ENCODE measurements around the gene TNPO1. TPM values are rescaled to one million over a fixed set of nuclear protein-coding genes. Genes with fewer than 3 reads are reported as not detected.

The TNPO1 gene
- total and polyA plus RNA-seq, 2 of the 13 experiments (the other 11 are each of a cell fraction or from before 2014, with no cell fraction given) = 26.7 to 123 TPM

DNA sequence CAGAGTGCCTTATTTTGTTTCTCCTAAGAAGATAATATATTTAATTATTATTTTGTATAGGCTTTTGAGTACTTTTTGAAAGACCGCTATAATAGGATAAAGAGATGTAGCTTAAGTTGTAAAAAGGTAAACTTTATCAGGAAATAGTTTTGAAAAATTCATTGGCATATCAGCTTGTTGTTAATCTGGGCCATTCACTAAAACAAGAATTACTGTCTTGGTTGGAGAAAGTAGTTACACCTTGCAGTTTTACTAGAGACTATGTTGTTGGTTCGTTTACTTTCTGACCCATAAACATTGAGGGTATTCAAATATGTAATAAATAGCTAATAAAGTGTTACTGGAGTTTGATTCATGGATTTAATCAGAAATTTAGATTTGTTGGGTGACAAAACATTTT is 33.7 kb downstream of the TNPO1 start:
- no TSS peak for BruUV-seq (replicated peaks)
- H3K4me1 ChIP-seq (ENCODE audit: insufficient read depth, low read length) = peaks cover 45% of the 10 kb centered on the region
- WGBS (ENCODE audit: low lambda C conversion rate) = 63% methylated on average over 2 of the region's 2 CpGs

DNA sequence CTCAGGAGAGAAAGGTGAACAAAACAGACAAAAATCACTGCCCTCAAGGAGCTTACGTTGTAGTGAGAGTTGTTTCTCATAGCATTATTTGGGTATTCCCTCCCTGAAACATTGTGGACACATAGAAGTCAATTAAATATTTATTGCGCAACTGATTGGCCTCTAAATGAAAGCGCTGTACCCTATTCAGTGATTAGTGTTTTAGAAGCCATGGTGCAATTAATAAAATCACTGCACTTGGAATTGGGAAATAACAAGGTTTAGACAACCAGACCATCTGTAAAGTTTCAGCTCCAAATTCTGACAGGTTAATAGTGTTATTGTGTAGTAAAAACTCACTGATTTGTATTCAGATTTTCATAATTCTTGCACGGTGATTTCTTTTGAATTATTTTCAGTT is 35.9 kb downstream of the TNPO1 start:
- Histone ChIP-seq H2AFZ (ENCODE audit: low read length) (no peak overlapping the region), H3K27ac (ENCODE audit: extremely low read length, insufficient read depth, low read length) (no peak overlapping the region), H3K4me1 (ENCODE audit: insufficient read depth, low read length) (peaks cover 40% of the 10 kb centered on the region), H3K27me3 (ENCODE audit: control insufficient read depth in 1 of 2, insufficient read depth in 2 of 2, low read length in 2 of 2) (no peaks in the 10 kb centered on the region; a peak in 1 of 5 replicates), H4K20me1 (ENCODE audit: insufficient read depth, low read length) (peaks cover 47% of the 10 kb centered on the region), H3K4me3 (replicated peaks in 1 of 3; ENCODE audit: insufficient read depth in 1 of 3, low read depth in 2 of 3, low read length in 3 of 3) (no peak overlapping the region), H3K36me3 (replicated peaks in 1 of 2; ENCODE audit: control insufficient read depth in 1 of 2, insufficient read depth in 2 of 2, low read length in 2 of 2) (peaks cover 9 to 36% of the 10 kb centered on the region in 2 experiments), H3K79me2 (ENCODE audit: insufficient read depth, low read length) (peaks cover 84% of the 10 kb centered on the region), H3K9me3 (ENCODE audit: low read length) (no peaks in the 10 kb centered on the region), H3K4me2 (ENCODE audit: low read depth, low read length) (peak overlapping the region; percentile 6; the same call in 1 of the 2 replicates), H3K9ac (ENCODE audit: insufficient read depth, low read depth, low read length) (no peak overlapping the region)
- in situ Hi-C loops (cut with HindIII; ENCODE audit: extremely low pct_ligation_motif_present, low pct_unique_long_range_greater_than_20kb) (no loop called here), intact Hi-C loops (cut with micrococcal nuclease; ENCODE audit: unreplicated experiment) (no loop called here)
- no peak for DNase-seq (ENCODE audit: low spot score)
- CTCF ChIA-PET (ENCODE audit: low intra/inter-chr PET ratio, low total read pairs) = no interaction called here
- BruUV-seq (replicated peaks) = no TSS peak
- no peak for TF ChIP-seq PCBP2 (optimal IDR thresholded peaks at IDR 0.05; ENCODE audit: low read depth, low read length, poor library complexity, severe bottlenecking)
- TF ChIP-seq CEBPG (CRISPR knock-in tag; IDR thresholded peaks at IDR 0.05) = peak; percentile 54
- TF ChIP-seq TOE1 (CRISPR knock-in tag; IDR thresholded peaks at IDR 0.05) = no peak
- TF ChIP-seq ZNF703 (CRISPR knock-in tag; IDR thresholded peaks at IDR 0.05; ENCODE audit: borderline replicate concordance) = no peak
- TF ChIP-seq CEBPB (IDR thresholded peaks at IDR 0.05; ENCODE audit: borderline replicate concordance, low read depth, low read length) = peak; percentile 92
- TF ChIP-seq KLF12 (CRISPR knock-in tag; IDR thresholded peaks at IDR 0.05; ENCODE audit: borderline replicate concordance) = no peak
- no peak for TF ChIP-seq KLF16 (CRISPR knock-in tag; IDR thresholded peaks at IDR 0.05)
- TF ChIP-seq, protein P1, sequence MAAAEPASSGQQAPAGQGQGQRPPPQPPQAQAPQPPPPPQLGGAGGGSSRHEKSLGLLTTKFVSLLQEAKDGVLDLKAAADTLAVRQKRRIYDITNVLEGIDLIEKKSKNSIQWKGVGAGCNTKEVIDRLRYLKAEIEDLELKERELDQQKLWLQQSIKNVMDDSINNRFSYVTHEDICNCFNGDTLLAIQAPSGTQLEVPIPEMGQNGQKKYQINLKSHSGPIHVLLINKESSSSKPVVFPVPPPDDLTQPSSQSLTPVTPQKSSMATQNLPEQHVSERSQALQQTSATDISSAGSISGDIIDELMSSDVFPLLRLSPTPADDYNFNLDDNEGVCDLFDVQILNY (CRISPR knock-in tag; conservative IDR thresholded peaks at IDR 0.05) = no peak
- TF ChIP-seq SMC3 (IDR thresholded peaks at IDR 0.05; ENCODE audit: low read length) = peak; percentile 5; the same call in 1 of the 2 replicates
- POLR2A ChIA-PET = no interaction called here
- FAIRE-seq = no peak
- WGBS (ENCODE audit: low lambda C conversion rate) = 97% methylated on average over 4 of the region's 4 CpGs
- ATAC-seq = no peak

More for the DNA sequence above, 33.7 kb downstream of the TNPO1 start:
- Histone ChIP-seq H3K4me3 (replicated peaks in 1 of 3; ENCODE audit: insufficient read depth in 1 of 3, low read depth in 2 of 3, low read length in 3 of 3) (peak overlapping the region; percentile 93 to 99 (median 93); a peak in 5 of 6 replicates), H3K9me3 (ENCODE audit: low read length) (no peaks in the 10 kb centered on the region), H3K4me2 (ENCODE audit: low read depth, low read length) (peak overlapping the region; percentile 84), H3K27me3 (ENCODE audit: control insufficient read depth in 1 of 2, insufficient read depth in 2 of 2, low read length in 2 of 2) (no peaks in the 10 kb centered on the region; a peak in 1 of 5 replicates), H4K20me1 (ENCODE audit: insufficient read depth, low read length) (peaks cover 42% of the 10 kb centered on the region), H3K79me2 (ENCODE audit: insufficient read depth, low read length) (peaks cover 72% of the 10 kb centered on the region), H3K9ac (ENCODE audit: insufficient read depth, low read depth, low read length) (peak overlapping the region; percentile 94), H3K36me3 (replicated peaks in 1 of 2; ENCODE audit: control insufficient read depth in 1 of 2, insufficient read depth in 2 of 2, low read length in 2 of 2) (peaks cover 2 to 20% of the 10 kb centered on the region in 2 experiments), H3K27ac (ENCODE audit: extremely low read length, insufficient read depth, low read length) (no peak overlapping the region), H2AFZ (ENCODE audit: low read length) (no peak overlapping the region)
- intact Hi-C loops (cut with micrococcal nuclease; ENCODE audit: unreplicated experiment) (no loop called here), in situ Hi-C loops (cut with HindIII; ENCODE audit: extremely low pct_ligation_motif_present, low pct_unique_long_range_greater_than_20kb) (no loop called here)
- FAIRE-seq (no peak), ATAC-seq (no peak), DNase-seq (ENCODE audit: low spot score) (no peak)
- TF ChIP-seq, protein P2, sequence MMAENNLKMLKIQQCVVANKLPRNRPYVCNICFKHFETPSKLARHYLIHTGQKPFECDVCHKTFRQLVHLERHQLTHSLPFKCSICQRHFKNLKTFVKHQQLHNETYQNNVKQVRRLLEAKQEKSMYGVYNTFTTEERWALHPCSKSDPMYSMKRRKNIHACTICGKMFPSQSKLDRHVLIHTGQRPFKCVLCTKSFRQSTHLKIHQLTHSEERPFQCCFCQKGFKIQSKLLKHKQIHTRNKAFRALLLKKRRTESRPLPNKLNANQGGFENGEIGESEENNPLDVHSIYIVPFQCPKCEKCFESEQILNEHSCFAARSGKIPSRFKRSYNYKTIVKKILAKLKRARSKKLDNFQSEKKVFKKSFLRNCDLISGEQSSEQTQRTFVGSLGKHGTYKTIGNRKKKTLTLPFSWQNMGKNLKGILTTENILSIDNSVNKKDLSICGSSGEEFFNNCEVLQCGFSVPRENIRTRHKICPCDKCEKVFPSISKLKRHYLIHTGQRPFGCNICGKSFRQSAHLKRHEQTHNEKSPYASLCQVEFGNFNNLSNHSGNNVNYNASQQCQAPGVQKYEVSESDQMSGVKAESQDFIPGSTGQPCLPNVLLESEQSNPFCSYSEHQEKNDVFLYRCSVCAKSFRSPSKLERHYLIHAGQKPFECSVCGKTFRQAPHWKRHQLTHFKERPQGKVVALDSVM (CRISPR knock-in tag; IDR thresholded peaks at IDR 0.05) = no peak
- TF ChIP-seq POLR2AphosphoS2 (IDR thresholded peaks at IDR 0.05; ENCODE audit: low read depth, low read length) (0 out of 2 replicates have a peak, but pooled peaks have one; percentile 42), PRMT3 (CRISPR knock-in tag; IDR thresholded peaks at IDR 0.05; ENCODE audit: borderline replicate concordance, low read depth) (no peak), ZNF775 (CRISPR knock-in tag; IDR thresholded peaks at IDR 0.05; ENCODE audit: borderline replicate concordance) (no peak)
- ChIA-PET CTCF (ENCODE audit: low intra/inter-chr PET ratio, low total read pairs) (no interaction called here), POLR2A (interaction anchor here (2.2 kb wide), 1 partner anchor 34 kb away, joined by 5 read pairs; the partner anchor contains the start of gene TNPO1)
